GM20431 (cell line): ENCODE results near the gene ABHD15.

ENCODE experiments used
- in situ Hi-C: fragments of 300-500 bp; cut with MseI, MboI; formaldehyde crosslinking; loops from one replicate; pipeline ENCODE4 v1.15.0; 2020; ENCODE audit warnings: low sequenced_read_pairs; ENCODE audit not compliant: unreplicated experiment

Gene ABHD15

GRCh38 chr17:29595107-29595942, 28.5 kb upstream of the ABHD15 start:
- in situ Hi-C loops = no loop called here

GRCh38 chr17:29594519-29595090, 27.8 kb upstream of the ABHD15 start:
- in situ Hi-C loops = no loop called here

- in situ Hi-C loops = no loop called here
These were observed 27.0 kb upstream of the ABHD15 start for GRCh38 chr17:29593591-29594518.

GRCh38 chr17:29592850-29593551, 26.2 kb upstream of the ABHD15 start, which contains the start of gene ANKRD13B:
Gene ANKRD13B (plus strand): TSS chr17:29593132. CDS start chr17:29593622, 490 bp downstream.
- in situ Hi-C loops = no loop called here

GRCh38 chr17:29591737-29592608, 25.1 kb upstream of the ABHD15 start:
- in situ Hi-C loops = no loop called here

GRCh38 chr17:29591146-29591736, 24.4 kb upstream of the ABHD15 start:
- in situ Hi-C loops = no loop called here

- in situ Hi-C loops = no loop called here
These were observed 23.7 kb upstream of the ABHD15 start for GRCh38 chr17:29590411-29591145.

- in situ Hi-C loops = no loop called here
These were observed 22.9 kb upstream of the ABHD15 start, which contains the start of gene GIT1 for GRCh38 chr17:29589524-29590410. Gene GIT1 (minus strand): TSS chr17:29589648. CDS start chr17:29589378, 270 bp downstream.

- in situ Hi-C loops = no loop called here
These were observed 21.9 kb upstream of the ABHD15 start for GRCh38 chr17:29588562-29589411.

- in situ Hi-C loops = no loop called here
These were observed 21.3 kb upstream of the ABHD15 start for GRCh38 chr17:29588017-29588561.

- in situ Hi-C loops = no loop called here
These were observed 20.8 kb upstream of the ABHD15 start for GRCh38 chr17:29587591-29587990.

- in situ Hi-C loops = no loop called here
These were observed 20.0 kb upstream of the ABHD15 start for GRCh38 chr17:29586676-29587469.

- in situ Hi-C loops = no loop called here
These were observed 18.4 kb upstream of the ABHD15 start for GRCh38 chr17:29585080-29585751.

GRCh38 chr17:29584452-29585079, 17.7 kb upstream of the ABHD15 start:
- in situ Hi-C loops = no loop called here
